Activated CD4-positive, alpha-beta T cell treated with anti-CD3 and anti-CD28 coated beads, Interleukin-2, amount 50 U/mL, for 16 hours (primary cell): ENCODE data around the gene PCDH9.

Experiments
- DNase-seq: peaks from one replicate; pipeline ENCODE4 v3.0.0-alpha.2; 2020

Gene PCDH9

GRCh38 chr13:66556306-66556705 lies 673.8 kb downstream of the PCDH9 start:
- DNase-seq: no peak

GRCh38 chr13:66553391-66553790 lies 676.7 kb downstream of the PCDH9 start:
- no peak for DNase-seq

GRCh38 chr13:66551128-66551527 lies 679.0 kb downstream of the PCDH9 start:
- DNase-seq: no peak

GRCh38 chr13:66547685-66548084 lies 682.5 kb downstream of the PCDH9 start:
- no peak for DNase-seq

- DNase-seq: no peak
Observed at GRCh38 chr13:66546534-66547379, 683.4 kb downstream of the PCDH9 start.

GRCh38 chr13:66543780-66544179 lies 686.4 kb downstream of the PCDH9 start:
- no peak for DNase-seq

- DNase-seq: no peak
Observed at GRCh38 chr13:66537417-66537816, 692.7 kb downstream of the PCDH9 start.

- no peak for DNase-seq
Observed at GRCh38 chr13:66536746-66537145, 693.4 kb downstream of the PCDH9 start.

GRCh38 chr13:66534561-66534960 lies 695.6 kb downstream of the PCDH9 start:
- DNase-seq: no peak

- DNase-seq: no peak
Observed at GRCh38 chr13:66532845-66533244, 697.3 kb downstream of the PCDH9 start.

- no peak for DNase-seq
Observed at GRCh38 chr13:66532146-66532545, 698.0 kb downstream of the PCDH9 start.

GRCh38 chr13:66530686-66531085 lies 699.5 kb downstream of the PCDH9 start:
- DNase-seq: no peak

- DNase-seq: no peak
Observed at GRCh38 chr13:66530158-66530557, 700.0 kb downstream of the PCDH9 start.

- no peak for DNase-seq
Observed at GRCh38 chr13:66528944-66529576, 701.1 kb downstream of the PCDH9 start.

GRCh38 chr13:66528180-66528579 lies 702.0 kb downstream of the PCDH9 start:
- DNase-seq: no peak

GRCh38 chr13:66520511-66521355 lies 709.4 kb downstream of the PCDH9 start:
- no peak for DNase-seq

- DNase-seq: no peak
Observed at GRCh38 chr13:66519259-66519658, 710.9 kb downstream of the PCDH9 start.

- no peak for DNase-seq
Observed at GRCh38 chr13:66518068-66518467, 712.1 kb downstream of the PCDH9 start.

- no peak for DNase-seq
Observed at GRCh38 chr13:66513728-66514127, 716.4 kb downstream of the PCDH9 start.

GRCh38 chr13:66509175-66509574 lies 721.0 kb downstream of the PCDH9 start:
- no peak for DNase-seq

GRCh38 chr13:66508153-66508909 lies 721.8 kb downstream of the PCDH9 start:
- DNase-seq: no peak

GRCh38 chr13:66506979-66507378 lies 723.2 kb downstream of the PCDH9 start:
- peak; percentile 4 for DNase-seq
